ENCODE measurements around the gene PCNX3.

The PCNX3 gene

GRCh38 chr11:65580756-65581155, 34.8 kb upstream of the PCNX3 start:
- DNase-seq = no peak

- DNase-seq = no peak
These were observed 33.6 kb upstream of the PCNX3 start for GRCh38 chr11:65581928-65582327.

GRCh38 chr11:65583589-65583988, 32.0 kb upstream of the PCNX3 start:
- DNase-seq = no peak

GRCh38 chr11:65584106-65584505, 31.5 kb upstream of the PCNX3 start:
- DNase-seq = no peak

- DNase-seq = no peak
These were observed 30.8 kb upstream of the PCNX3 start for GRCh38 chr11:65584723-65585171.

- no peak for DNase-seq
These were observed 30.0 kb upstream of the PCNX3 start for GRCh38 chr11:65585396-65586246.

GRCh38 chr11:65586247-65586630, 29.3 kb upstream of the PCNX3 start:
- no peak for DNase-seq

- DNase-seq = no peak
These were observed 28.9 kb upstream of the PCNX3 start for GRCh38 chr11:65586676-65587075.

- peak; percentile 43 for DNase-seq
These were observed 27.1 kb upstream of the PCNX3 start for GRCh38 chr11:65588199-65589054.

GRCh38 chr11:65589444-65590239, 25.9 kb upstream of the PCNX3 start:
- no peak for DNase-seq

GRCh38 chr11:65590240-65590738, 25.3 kb upstream of the PCNX3 start:
- no peak for DNase-seq

GRCh38 chr11:65591939-65592857, 23.4 kb upstream of the PCNX3 start:
- no peak for DNase-seq

GRCh38 chr11:65592858-65593517, 22.6 kb upstream of the PCNX3 start:
- DNase-seq = no peak

- no peak for DNase-seq
These were observed 21.8 kb upstream of the PCNX3 start for GRCh38 chr11:65593518-65594414.

GRCh38 chr11:65595131-65595530, 20.4 kb upstream of the PCNX3 start:
- DNase-seq = no peak

- no peak for DNase-seq
These were observed 19.9 kb upstream of the PCNX3 start, which contains the start of gene KCNK7 for GRCh38 chr11:65595543-65596281. TSS of gene KCNK7 (minus strand) at chr11:65595800. CDS start at chr11:65595772, 28 bp downstream.

- DNase-seq = no peak
These were observed 19.1 kb upstream of the PCNX3 start for GRCh38 chr11:65596520-65596919.

- DNase-seq = no peak
These were observed 17.3 kb upstream of the PCNX3 start for GRCh38 chr11:65598258-65598699.

Data from HCEC 1CT (cell line).